SU-DHL-6 (cell line): ENCODE results near the gene GGACT.

ENCODE experiments used
- H2AFZ ChIP-seq: fragments of 200-600 bp; sonication (generic); 2 replicates; pipeline ENCODE4 v1.6.1; 2014; ENCODE audit warnings: low read depth, mild to moderate bottlenecking, moderate library complexity, mixed read lengths, antibody characterized with exemption, low read length; ENCODE audit not compliant: severe bottlenecking
- H3F3A ChIP-seq: fragments of 200-600 bp; shearing (Covaris generic); 2 replicates; pipeline ENCODE4 v1.6.0; 2016; ENCODE audit warnings: antibody characterized with exemption, mild to moderate bottlenecking; ENCODE audit not compliant: insufficient read depth
- H3K27ac ChIP-seq: fragments of 200-600 bp; sonication (generic); 2 replicates; pipeline ENCODE4 v1.5.1; 2016; ENCODE audit warnings: low read depth, mild to moderate bottlenecking, low read length, moderate library complexity, mixed read lengths
- H3K27me3 ChIP-seq: fragments of 200-600 bp; sonication (generic), shearing (Covaris generic); 2 replicates; pipeline ENCODE4 v1.6.0; 2014; ENCODE audit warnings: mild to moderate bottlenecking, low read length
- H3K36me3 ChIP-seq: fragments of 200-600 bp; sonication (generic); 2 replicates; pipeline ENCODE4 v1.6.1; 2014; ENCODE audit warnings: mild to moderate bottlenecking, low read length, mixed read lengths
- H3K4me2 ChIP-seq: fragments of 300-600, 200-600 bp; shearing (Covaris generic), sonication (generic); 2 replicates; pipeline ENCODE4 v1.6.0; 2014; ENCODE audit warnings: low read length, low read depth, mild to moderate bottlenecking; ENCODE audit not compliant: poor library complexity, severe bottlenecking
- H3K4me3 ChIP-seq: fragments of 200-600 bp; sonication (generic); 2 replicates; pipeline ENCODE4 v1.5.1; 2014; ENCODE audit warnings: antibody characterized with exemption, low read length, mild to moderate bottlenecking, mixed read lengths; ENCODE audit not compliant: insufficient read depth, poor library complexity, severe bottlenecking
- H3K79me2 ChIP-seq: fragments of 200-600 bp; sonication (generic); 2 replicates; pipeline ENCODE4 v1.6.1; 2014; ENCODE audit warnings: mild to moderate bottlenecking, low read length, moderate library complexity; ENCODE audit not compliant: insufficient read depth
- H3K9ac ChIP-seq: fragments of 200-600 bp; sonication (generic); 2 replicates; pipeline ENCODE4 v1.7.0; 2014; ENCODE audit warnings: mild to moderate bottlenecking, low read length
- H3K9me2 ChIP-seq: fragments of 200-600 bp; sonication (generic); replicated peaks from 2 replicates; pipeline ENCODE4 v1.6.1; 2014; ENCODE audit warnings: low read length; ENCODE audit not compliant: insufficient read depth
- H3K9me3 ChIP-seq: fragments of 200-600 bp; sonication (generic); 2 replicates; pipeline ENCODE4 v1.6.1; 2014; ENCODE audit warnings: low read length, mixed read lengths; ENCODE audit not compliant: insufficient read depth
- H4K20me1 ChIP-seq: fragments of 200-600 bp; sonication (generic); 2 replicates; pipeline ENCODE4 v1.6.1; 2014; ENCODE audit warnings: low read depth, mild to moderate bottlenecking, antibody characterized with exemption, low read length, moderate library complexity, mixed read lengths
- CTCF ChIP-seq: fragments of 200-600 bp; sonication (generic); IDR thresholded peaks from one replicate; pipeline ENCODE4 v1.5.1; 2017; ENCODE audit warnings: antibody characterized with exemption, mild to moderate bottlenecking, low read length, moderate library complexity; ENCODE audit not compliant: insufficient read depth, poor library complexity, severe bottlenecking
- EZH2phosphoT487 ChIP-seq: fragments of 200-600 bp; sonication (generic), shearing (Covaris generic); conservative IDR thresholded peaks from 2 replicates; pipeline ENCODE4 v1.6.1; 2018; ENCODE audit warnings: mild to moderate bottlenecking, antibody characterized with exemption, low read length, moderate library complexity, mixed read lengths

Gene GGACT

DNA sequence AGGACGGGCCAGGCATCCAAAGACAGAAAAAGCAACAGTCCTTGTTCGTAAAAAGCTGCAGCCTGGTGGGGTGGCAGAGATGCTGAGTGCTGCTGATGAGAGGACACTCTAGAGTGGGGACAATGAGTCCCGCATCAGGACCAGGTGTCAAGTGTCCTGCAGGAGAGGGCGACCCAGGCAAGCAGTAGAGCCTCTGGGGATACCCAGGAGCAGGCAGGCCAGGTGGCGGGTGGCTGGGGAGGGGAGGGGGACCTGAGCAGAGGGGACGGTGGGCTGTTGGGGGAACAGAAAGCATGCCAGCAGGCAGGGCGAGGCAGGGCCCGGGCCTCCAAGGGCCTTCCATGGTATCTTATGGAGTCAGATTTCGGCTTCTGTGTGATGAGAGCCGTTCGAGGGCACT is 35.8 kb downstream of the GGACT start:
- no peaks in the 10 kb centered on the region for H3K9me2 ChIP-seq
- H3K27ac ChIP-seq, result no peak overlapping the region
- TF ChIP-seq CTCF, result no peak
- TF ChIP-seq EZH2phosphoT487, result no peak
- no peaks in the 10 kb centered on the region for H4K20me1 ChIP-seq
- H2AFZ ChIP-seq, result no peak overlapping the region
- no peaks in the 10 kb centered on the region for H3K36me3 ChIP-seq
- no peaks in the 10 kb centered on the region for H3K27me3 ChIP-seq
- H3K79me2 ChIP-seq, result no peaks in the 10 kb centered on the region
- H3K9me3 ChIP-seq, result no peaks in the 10 kb centered on the region
- H3F3A ChIP-seq, result no peaks in the 10 kb centered on the region
- H3K4me3 ChIP-seq, result no peak overlapping the region
- no peak overlapping the region for H3K4me2 ChIP-seq
- no peak overlapping the region for H3K9ac ChIP-seq

- Histone ChIP-seq H3K9me2 (no peaks in the 10 kb centered on the region), H3K4me3 (no peak overlapping the region), H3K9ac (no peak overlapping the region), H3K27me3 (no peaks in the 10 kb centered on the region), H3K36me3 (no peaks in the 10 kb centered on the region), H3K79me2 (no peaks in the 10 kb centered on the region), H3K27ac (no peak overlapping the region), H2AFZ (no peak overlapping the region), H3K9me3 (no peaks in the 10 kb centered on the region), H4K20me1 (no peaks in the 10 kb centered on the region), H3F3A (no peaks in the 10 kb centered on the region), H3K4me2 (no peak overlapping the region)
- TF ChIP-seq EZH2phosphoT487 (no peak), CTCF (no peak)
These were observed 39.3 kb downstream of the GGACT start for GRCh38 chr13:100549316-100549715.

- H3F3A ChIP-seq, result no peaks in the 10 kb centered on the region
- no peak overlapping the region for H3K27ac ChIP-seq
- H3K9me2 ChIP-seq, result no peaks in the 10 kb centered on the region
- no peak overlapping the region for H3K4me3 ChIP-seq
- no peaks in the 10 kb centered on the region for H3K79me2 ChIP-seq
- H4K20me1 ChIP-seq, result no peaks in the 10 kb centered on the region
- no peaks in the 10 kb centered on the region for H3K27me3 ChIP-seq
- H3K9me3 ChIP-seq, result no peaks in the 10 kb centered on the region
- no peak overlapping the region for H3K9ac ChIP-seq
- no peaks in the 10 kb centered on the region for H3K36me3 ChIP-seq
- TF ChIP-seq EZH2phosphoT487 (no peak), CTCF (no peak)
- no peak overlapping the region for H3K4me2 ChIP-seq
- no peak overlapping the region for H2AFZ ChIP-seq
These were observed 40.8 kb downstream of the GGACT start for GRCh38 chr13:100547791-100548201.
